ENCODE data around the gene DGKE. TPM values are rescaled to one million over a fixed set of nuclear protein-coding genes. Genes with fewer than 3 reads are reported as not detected.

The DGKE gene
- total RNA-seq, 1 experiment from 2014 or later: 2.0 TPM

GRCh38 chr17:56896968-56897359 lies 63.0 kb downstream of the DGKE start:
- Histone ChIP-seq H3K4me3 (ENCODE audit: insufficient read depth, low read depth, low read length) (no peak overlapping the region), H3K27me3 (ENCODE audit: control insufficient read depth, insufficient read depth, low read length) (no peaks in the 10 kb centered on the region), H3K36me3 (replicated peaks; ENCODE audit: control insufficient read depth, insufficient read depth, low read length) (peaks cover 4% of the 10 kb centered on the region)
- no peak for DNase-seq

- no peak for DNase-seq
- Histone ChIP-seq H3K4me3 (ENCODE audit: insufficient read depth, low read depth, low read length) (no peak overlapping the region), H3K36me3 (replicated peaks; ENCODE audit: control insufficient read depth, insufficient read depth, low read length) (peaks cover 5% of the 10 kb centered on the region), H3K27me3 (ENCODE audit: control insufficient read depth, insufficient read depth, low read length) (no peaks in the 10 kb centered on the region)
Measured at GRCh38 chr17:56897646-56898424, 63.9 kb downstream of the DGKE start.

- no peak for DNase-seq
- Histone ChIP-seq H3K4me3 (ENCODE audit: insufficient read depth, low read depth, low read length) (no peak overlapping the region), H3K36me3 (replicated peaks; ENCODE audit: control insufficient read depth, insufficient read depth, low read length) (peaks cover 5% of the 10 kb centered on the region), H3K27me3 (ENCODE audit: control insufficient read depth, insufficient read depth, low read length) (no peaks in the 10 kb centered on the region)
Measured at GRCh38 chr17:56898874-56899273, 64.9 kb downstream of the DGKE start.

- H3K4me3 ChIP-seq (ENCODE audit: insufficient read depth, low read depth, low read length): no peak overlapping the region
- no peaks in the 10 kb centered on the region for H3K27me3 ChIP-seq (ENCODE audit: control insufficient read depth, insufficient read depth, low read length)
- peaks cover 7% of the 10 kb centered on the region for H3K36me3 ChIP-seq (replicated peaks; ENCODE audit: control insufficient read depth, insufficient read depth, low read length)
- DNase-seq: no peak
Measured at GRCh38 chr17:56899403-56899802, 65.5 kb downstream of the DGKE start.

- Histone ChIP-seq H3K4me3 (ENCODE audit: insufficient read depth, low read depth, low read length) (no peak overlapping the region), H3K27me3 (ENCODE audit: control insufficient read depth, insufficient read depth, low read length) (no peaks in the 10 kb centered on the region), H3K36me3 (replicated peaks; ENCODE audit: control insufficient read depth, insufficient read depth, low read length) (peaks cover 7% of the 10 kb centered on the region)
- DNase-seq: no peak
Measured at GRCh38 chr17:56902348-56902747, 68.4 kb downstream of the DGKE start.

GRCh38 chr17:56903560-56903959 lies 69.6 kb downstream of the DGKE start:
- Histone ChIP-seq H3K36me3 (replicated peaks; ENCODE audit: control insufficient read depth, insufficient read depth, low read length) (peaks cover 7% of the 10 kb centered on the region), H3K4me3 (ENCODE audit: insufficient read depth, low read depth, low read length) (no peak overlapping the region), H3K27me3 (ENCODE audit: control insufficient read depth, insufficient read depth, low read length) (no peaks in the 10 kb centered on the region)
- DNase-seq: no peak

- Histone ChIP-seq H3K27me3 (ENCODE audit: control insufficient read depth, insufficient read depth, low read length) (peaks cover 3% of the 10 kb centered on the region; the same call in 1 of the 2 replicates), H3K36me3 (replicated peaks; ENCODE audit: control insufficient read depth, insufficient read depth, low read length) (peaks cover 2% of the 10 kb centered on the region; the same call in 1 of the 2 replicates), H3K4me3 (ENCODE audit: insufficient read depth, low read depth, low read length) (no peak overlapping the region)
- no peak for DNase-seq
Measured at GRCh38 chr17:56908001-56908542, 74.1 kb downstream of the DGKE start.

GRCh38 chr17:56909742-56910508 lies 76.0 kb downstream of the DGKE start:
- no peak for DNase-seq
- H3K36me3 ChIP-seq (replicated peaks; ENCODE audit: control insufficient read depth, insufficient read depth, low read length): no peaks in the 10 kb centered on the region; the same call in 1 of the 2 replicates
- no peak overlapping the region for H3K4me3 ChIP-seq (ENCODE audit: insufficient read depth, low read depth, low read length)
- H3K27me3 ChIP-seq (ENCODE audit: control insufficient read depth, insufficient read depth, low read length): peaks cover 17% of the 10 kb centered on the region

GRCh38 chr17:56910509-56911235 lies 76.7 kb downstream of the DGKE start:
- Histone ChIP-seq H3K4me3 (ENCODE audit: insufficient read depth, low read depth, low read length) (no peak overlapping the region), H3K36me3 (replicated peaks; ENCODE audit: control insufficient read depth, insufficient read depth, low read length) (no peaks in the 10 kb centered on the region; the same call in 1 of the 2 replicates), H3K27me3 (ENCODE audit: control insufficient read depth, insufficient read depth, low read length) (peaks cover 22% of the 10 kb centered on the region)
- no peak for DNase-seq

- no peak for DNase-seq
- H3K27me3 ChIP-seq (ENCODE audit: control insufficient read depth, insufficient read depth, low read length): peaks cover 22% of the 10 kb centered on the region
- no peaks in the 10 kb centered on the region; the same call in 1 of the 2 replicates for H3K36me3 ChIP-seq (replicated peaks; ENCODE audit: control insufficient read depth, insufficient read depth, low read length)
- H3K4me3 ChIP-seq (ENCODE audit: insufficient read depth, low read depth, low read length): no peak overlapping the region
Measured at GRCh38 chr17:56912105-56912999, 78.4 kb downstream of the DGKE start.

GRCh38 chr17:56913000-56913311 lies 79.0 kb downstream of the DGKE start:
- H3K36me3 ChIP-seq (replicated peaks; ENCODE audit: control insufficient read depth, insufficient read depth, low read length): no peaks in the 10 kb centered on the region; the same call in 1 of the 2 replicates
- peak overlapping the region; percentile 84 for H3K4me3 ChIP-seq (ENCODE audit: insufficient read depth, low read depth, low read length)
- DNase-seq: no peak
- peaks cover 22% of the 10 kb centered on the region for H3K27me3 ChIP-seq (ENCODE audit: control insufficient read depth, insufficient read depth, low read length)

- peak; percentile 82 for DNase-seq
- Histone ChIP-seq H3K27me3 (ENCODE audit: control insufficient read depth, insufficient read depth, low read length) (peaks cover 22% of the 10 kb centered on the region), H3K36me3 (replicated peaks; ENCODE audit: control insufficient read depth, insufficient read depth, low read length) (no peaks in the 10 kb centered on the region; the same call in 1 of the 2 replicates), H3K4me3 (ENCODE audit: insufficient read depth, low read depth, low read length) (peak overlapping the region; percentile 84)
Measured at GRCh38 chr17:56913353-56913866, 79.5 kb downstream of the DGKE start.

- DNase-seq: peak; percentile 97
- no peaks in the 10 kb centered on the region; the same call in 1 of the 2 replicates for H3K36me3 ChIP-seq (replicated peaks; ENCODE audit: control insufficient read depth, insufficient read depth, low read length)
- peaks cover 22% of the 10 kb centered on the region for H3K27me3 ChIP-seq (ENCODE audit: control insufficient read depth, insufficient read depth, low read length)
- peak within 1 kb of the TSS; percentile 84 for H3K4me3 ChIP-seq (ENCODE audit: insufficient read depth, low read depth, low read length)
Measured at GRCh38 chr17:56913867-56914580, 80.1 kb downstream of the DGKE start, which contains the start of gene TRIM25. Gene TRIM25 (minus strand): TSS chr17:56914049. CDS start chr17:56913988, 61 bp downstream.

Measured in H7 (cell line).